RWPE1 (cell line): ENCODE results near the gene TEX53.

Source experiments
- CTCF ChIA-PET: fragments of 350-600 bp; sonication (Branson Sonifier 250); formaldehyde crosslinking; extraction: SDS; loops from one replicate; lab custom pipeline; 2021; lab: Yijun Ruan, JAX
- POLR2A ChIA-PET: fragments of 400-600 bp; formaldehyde crosslinking; extraction: SDS; loops from one replicate; lab custom pipeline; 2020; ENCODE audit warnings: antibody characterized with exemption; ENCODE audit not compliant: low non-redundant PET; lab: Yijun Ruan, JAX
- DNase-seq: peaks from one replicate; pipeline ENCODE4 v3.0.0; 2012; ENCODE audit warnings: low spot score
- H3K27ac ChIP-seq: fragments of 450-650 bp; 2 replicates; pipeline ENCODE4 v1.5.1; 2017
- TF ChIP-seq, protein P1 (sequence below): fragments of 450-650 bp; conservative IDR thresholded peaks from 2 replicates; pipeline ENCODE4 v1.5.1; 2017; ENCODE audit warnings: low read depth, mild to moderate bottlenecking

Gene TEX53

GRCh38 chr9:114657705-114658104 is at the start of gene TEX53:
Gene TEX53, minus strand, starts transcription at chr9:114657805. Its CDS starts 31 bp downstream, at chr9:114657774.
- ChIA-PET POLR2A (interaction anchor here (0.6 kb wide), 1 partner anchor 230 kb away, joined by 3 read pairs; no protein-coding TSS in a partner anchor), CTCF (interaction anchor here (0.6 to 0.7 kb wide), 2 partner anchors 52 to 130 kb away, joined by 3 to 4 read pairs; no protein-coding TSS in a partner anchor)
- TF ChIP-seq, protein P1, sequence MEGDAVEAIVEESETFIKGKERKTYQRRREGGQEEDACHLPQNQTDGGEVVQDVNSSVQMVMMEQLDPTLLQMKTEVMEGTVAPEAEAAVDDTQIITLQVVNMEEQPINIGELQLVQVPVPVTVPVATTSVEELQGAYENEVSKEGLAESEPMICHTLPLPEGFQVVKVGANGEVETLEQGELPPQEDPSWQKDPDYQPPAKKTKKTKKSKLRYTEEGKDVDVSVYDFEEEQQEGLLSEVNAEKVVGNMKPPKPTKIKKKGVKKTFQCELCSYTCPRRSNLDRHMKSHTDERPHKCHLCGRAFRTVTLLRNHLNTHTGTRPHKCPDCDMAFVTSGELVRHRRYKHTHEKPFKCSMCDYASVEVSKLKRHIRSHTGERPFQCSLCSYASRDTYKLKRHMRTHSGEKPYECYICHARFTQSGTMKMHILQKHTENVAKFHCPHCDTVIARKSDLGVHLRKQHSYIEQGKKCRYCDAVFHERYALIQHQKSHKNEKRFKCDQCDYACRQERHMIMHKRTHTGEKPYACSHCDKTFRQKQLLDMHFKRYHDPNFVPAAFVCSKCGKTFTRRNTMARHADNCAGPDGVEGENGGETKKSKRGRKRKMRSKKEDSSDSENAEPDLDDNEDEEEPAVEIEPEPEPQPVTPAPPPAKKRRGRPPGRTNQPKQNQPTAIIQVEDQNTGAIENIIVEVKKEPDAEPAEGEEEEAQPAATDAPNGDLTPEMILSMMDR: no peak
- DNase-seq: no peak
- no peak within 1 kb of the TSS for H3K27ac ChIP-seq

DNA sequence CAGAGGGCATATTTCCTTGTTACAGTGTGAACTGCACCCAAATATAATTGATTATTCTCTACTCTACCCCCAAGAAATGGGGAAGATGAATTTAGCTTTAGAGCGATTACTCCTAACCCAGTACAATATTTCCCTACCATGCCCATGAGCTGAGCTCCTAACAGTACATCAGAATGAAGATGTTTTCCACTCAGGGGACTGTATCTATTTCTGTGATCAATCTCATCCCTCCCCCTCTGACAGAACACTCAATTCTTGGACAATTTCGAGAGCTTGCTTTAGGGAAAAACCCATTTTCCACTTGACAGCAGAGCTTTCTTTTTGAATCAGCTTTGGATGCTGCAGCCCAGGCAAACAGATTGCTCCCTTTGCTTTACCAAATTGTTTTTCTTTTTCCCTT is 49.1 kb upstream of the TEX53 start:
- ChIA-PET POLR2A (no interaction called here), CTCF (interaction anchor here (0.6 to 1.8 kb wide), 2 partner anchors 26 to 1432 kb away, joined by 3 to 6 read pairs; no protein-coding TSS in a partner anchor)
- TF ChIP-seq, protein P1: no peak
- H3K27ac ChIP-seq: no peak overlapping the region
- DNase-seq: no peak

GRCh38 chr9:114701988-114702387 is 44.4 kb upstream of the TEX53 start:
- no peak for DNase-seq
- CTCF ChIA-PET: interaction anchor here (0.9 kb wide), 1 partner anchor 296 kb away, joined by 3 read pairs; no protein-coding TSS in a partner anchor
- POLR2A ChIA-PET: no interaction called here
- H3K27ac ChIP-seq: no peak overlapping the region
- TF ChIP-seq, protein P1: no peak

DNA sequence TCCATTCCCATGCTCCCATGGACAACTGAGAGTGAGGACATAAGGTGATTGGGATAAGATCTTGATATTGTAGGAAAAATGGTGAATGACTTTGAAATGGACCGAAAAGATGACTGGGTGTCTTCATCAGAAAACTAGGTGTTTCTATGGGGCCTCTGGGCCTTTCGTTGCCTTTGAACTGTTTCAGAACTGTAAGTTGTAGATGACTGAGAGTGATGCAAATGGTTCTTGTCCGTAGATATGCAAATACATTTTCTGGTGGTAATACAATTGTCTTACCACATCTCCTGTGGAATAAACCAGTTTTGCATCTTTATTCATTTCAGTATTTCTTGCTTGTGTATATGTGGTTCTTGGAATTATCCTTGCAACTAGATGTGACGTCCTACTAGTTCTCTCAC is 40.3 kb upstream of the TEX53 start:
- no peak overlapping the region for H3K27ac ChIP-seq
- ChIA-PET POLR2A (no interaction called here), CTCF (interaction anchor here (0.6 kb wide), 1 partner anchor 826 kb away, joined by 3 read pairs; no protein-coding TSS in a partner anchor)
- no peak for DNase-seq
- TF ChIP-seq, protein P1: no peak

DNA sequence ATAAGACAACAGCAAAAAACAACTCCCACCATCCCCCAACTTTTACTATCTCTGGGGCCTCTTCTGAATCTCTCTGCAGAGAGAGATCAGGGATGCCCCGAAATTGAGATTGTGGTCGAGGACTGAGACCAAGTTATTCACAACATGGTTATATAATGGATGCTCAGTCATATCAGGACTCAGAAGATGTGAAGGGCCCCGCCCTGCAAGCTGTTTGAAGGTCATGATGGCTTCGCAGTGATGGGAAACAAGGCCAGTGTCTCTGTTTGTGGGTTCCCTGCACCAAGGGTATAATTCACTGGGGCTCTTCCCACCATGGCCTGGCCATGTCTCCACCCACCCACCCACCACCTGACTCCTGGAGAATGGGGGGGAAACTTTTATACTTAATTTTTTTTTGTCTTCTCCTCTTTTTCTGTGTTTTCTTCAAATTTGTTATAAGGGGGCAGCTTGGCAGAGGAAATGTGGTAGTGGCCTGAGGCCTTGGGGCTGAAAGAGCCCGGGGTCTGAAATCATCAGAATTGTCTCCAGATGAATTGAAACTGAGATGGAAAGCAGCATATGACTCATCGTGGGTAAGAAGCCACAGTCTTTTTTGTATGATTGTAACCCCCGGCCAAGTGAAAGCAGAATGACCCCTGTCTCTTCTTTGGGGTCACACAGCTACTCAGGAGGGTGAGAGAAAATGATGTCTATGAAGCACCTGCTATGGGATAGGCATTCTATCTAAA is 39.4 kb upstream of the TEX53 start:
- H3K27ac ChIP-seq: no peak overlapping the region
- ChIA-PET POLR2A (no interaction called here), CTCF (interaction anchor here (0.6 kb wide), 1 partner anchor 91 kb away, joined by 3 read pairs; no protein-coding TSS in a partner anchor)
- DNase-seq: no peak
- TF ChIP-seq, protein P1: no peak

GRCh38 chr9:114695948-114696347 is 38.3 kb upstream of the TEX53 start:
- no peak overlapping the region for H3K27ac ChIP-seq
- POLR2A ChIA-PET: no interaction called here
- CTCF ChIA-PET: interaction anchor here (0.7 kb wide), 1 partner anchor 205 kb away, joined by 3 read pairs; no protein-coding TSS in a partner anchor
- TF ChIP-seq, protein P1: no peak
- no peak for DNase-seq
